Mucosa of rectum (tissue), 2 donors: ENCODE results near the gene HELZ.

Experiments
- H3K27ac ChIP-seq, 2 donors: one replicate each; pipeline ENCODE4 v1.7.0; 2013; ENCODE audit warnings: inconsistent platforms in 2 of 2, low read depth in 2 of 2, low read length in 2 of 2
- H3K27me3 ChIP-seq, 2 donors: one replicate each; pipeline ENCODE4 v1.7.0; 2013; ENCODE audit warnings: low read length in 2 of 2; ENCODE audit not compliant: control insufficient read depth in 2 of 2, insufficient read depth in 2 of 2
- H3K36me3 ChIP-seq, 2 donors: one replicate each; pipeline ENCODE4 v1.7.0; 2013; ENCODE audit warnings: low read length in 2 of 2; ENCODE audit not compliant: control insufficient read depth in 2 of 2, insufficient read depth in 2 of 2
- H3K4me1 ChIP-seq, 2 donors: one replicate each; pipeline ENCODE4 v1.7.0; 2013; ENCODE audit warnings: low read length in 2 of 2, mild to moderate bottlenecking in 1 of 2; ENCODE audit not compliant: control insufficient read depth in 2 of 2, insufficient read depth in 2 of 2
- H3K4me3 ChIP-seq, 2 donors: one replicate each; pipeline ENCODE4 v1.7.0; 2013; ENCODE audit warnings: low read length in 2 of 2
- H3K9ac ChIP-seq, 2 donors: one replicate each; pipeline ENCODE4 v1.7.0; 2013; ENCODE audit warnings: low read length in 2 of 2, low read depth in 1 of 2, mild to moderate bottlenecking in 1 of 2
- H3K9me3 ChIP-seq, 2 donors: one replicate each; pipeline ENCODE4 v1.7.0; 2013; ENCODE audit warnings: low read length in 2 of 2; ENCODE audit not compliant: control insufficient read depth in 2 of 2
- donor health status: healthy.
- donor health status: Normal muscosa, but diverticular disease.

The HELZ gene

DNA sequence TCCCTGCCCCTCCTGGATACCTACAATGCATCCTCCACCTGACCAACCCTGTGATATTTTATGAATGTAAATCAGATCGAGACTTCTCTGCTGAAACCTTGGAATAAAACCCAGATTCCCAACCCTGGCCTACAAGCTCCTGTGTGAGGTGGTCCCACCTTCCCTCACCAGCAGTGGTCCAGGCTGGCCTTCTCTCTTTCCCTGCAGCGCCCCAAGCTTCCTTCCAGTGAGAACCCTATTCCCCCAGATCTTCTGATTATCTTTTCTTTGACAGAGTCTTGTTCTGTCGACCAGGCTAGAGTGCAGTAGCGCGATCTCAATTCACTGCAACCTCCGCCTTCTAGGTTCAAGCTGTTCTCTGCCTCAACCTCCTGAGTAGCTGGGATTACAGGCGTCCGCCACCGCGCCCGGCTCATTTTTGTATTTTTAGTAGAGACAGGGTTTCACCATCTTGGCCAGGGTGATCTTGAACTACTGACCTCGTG is 2.5 kb upstream of the HELZ start:
- H3K4me3 ChIP-seq: peak overlapping the region in 1 of 2 donors; percentile 86
- H3K36me3 ChIP-seq: no peaks in the 10 kb centered on the region
- H3K9ac ChIP-seq: no peak overlapping the region
- no peaks in the 10 kb centered on the region for H3K9me3 ChIP-seq
- peaks cover 13 to 23% of the 10 kb centered on the region in 2 donors for H3K4me1 ChIP-seq
- H3K27me3 ChIP-seq: no peaks in the 10 kb centered on the region
- no peak overlapping the region for H3K27ac ChIP-seq

GRCh38 chr17:67246653-67247415 is 1.8 kb upstream of the HELZ start:
- Histone ChIP-seq H3K4me1 (peaks cover 13 to 23% of the 10 kb centered on the region in 2 donors), H3K9ac (peak overlapping the region; percentile 41 to 78), H3K27ac (peak overlapping the region; percentile 74 to 79), H3K27me3 (no peaks in the 10 kb centered on the region), H3K4me3 (peak overlapping the region; percentile 83 to 86), H3K36me3 (peaks cover 0 to 1% of the 10 kb centered on the region in 2 donors), H3K9me3 (no peaks in the 10 kb centered on the region)

DNA sequence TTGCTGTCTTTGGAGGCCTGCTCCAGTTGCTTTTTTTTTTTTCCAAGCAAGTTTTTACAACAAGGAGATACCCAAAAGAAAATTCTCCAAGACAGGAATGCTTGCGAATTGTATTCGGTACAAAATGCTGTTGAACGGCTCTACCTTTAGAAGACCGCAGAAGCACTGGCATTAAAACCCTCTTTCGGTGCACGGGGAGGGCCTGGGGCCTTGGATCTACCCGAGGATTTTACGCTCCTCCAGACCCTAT is 1.3 kb upstream of the HELZ start:
- Histone ChIP-seq H3K36me3 (peaks cover under 1 to 4% of the 10 kb centered on the region in 2 donors), H3K27ac (peak overlapping the region; percentile 74 to 79), H3K4me3 (peak overlapping the region; percentile 83 to 86), H3K9me3 (no peaks in the 10 kb centered on the region), H3K9ac (peak overlapping the region; percentile 41 to 78), H3K4me1 (peaks cover 13 to 23% of the 10 kb centered on the region in 2 donors), H3K27me3 (no peaks in the 10 kb centered on the region)

- Histone ChIP-seq H3K27me3 (no peaks in the 10 kb centered on the region), H3K9ac (peak overlapping the region; percentile 78 to 84)
Measured at GRCh38 chr17:67245694-67246402, 852 bp upstream of the HELZ start.

GRCh38 chr17:67244431-67245072 is 444 bp downstream of the HELZ start:
- Histone ChIP-seq H3K4me1 (peaks cover 15 to 23% of the 10 kb centered on the region in 2 donors), H3K36me3 (peaks cover 4 to 10% of the 10 kb centered on the region in 2 donors), H3K4me3 (peak overlapping the region; percentile 83 to 86), H3K27ac (peak overlapping the region; percentile 74 to 79), H3K9me3 (no peaks in the 10 kb centered on the region), H3K9ac (peak overlapping the region; percentile 68 to 78), H3K27me3 (no peaks in the 10 kb centered on the region)

More at GRCh38 chr17:67245694-67246402, 852 bp upstream of the HELZ start:
- Histone ChIP-seq H3K4me1 (peaks cover 15 to 23% of the 10 kb centered on the region in 2 donors), H3K36me3 (peaks cover 3 to 4% of the 10 kb centered on the region in 2 donors), H3K9me3 (no peaks in the 10 kb centered on the region), H3K27ac (peak overlapping the region; percentile 74 to 79), H3K4me3 (peak overlapping the region; percentile 83 to 86)

GRCh38 chr17:67243284-67243683 is 1.7 kb downstream of the HELZ start:
- Histone ChIP-seq H3K4me1 (peaks cover 15 to 23% of the 10 kb centered on the region in 2 donors), H3K27me3 (no peaks in the 10 kb centered on the region), H3K9ac (no peak overlapping the region), H3K9me3 (no peaks in the 10 kb centered on the region), H3K36me3 (peaks cover 11 to 19% of the 10 kb centered on the region in 2 donors), H3K4me3 (peak overlapping the region; percentile 83 to 86), H3K27ac (no peak overlapping the region)

DNA sequence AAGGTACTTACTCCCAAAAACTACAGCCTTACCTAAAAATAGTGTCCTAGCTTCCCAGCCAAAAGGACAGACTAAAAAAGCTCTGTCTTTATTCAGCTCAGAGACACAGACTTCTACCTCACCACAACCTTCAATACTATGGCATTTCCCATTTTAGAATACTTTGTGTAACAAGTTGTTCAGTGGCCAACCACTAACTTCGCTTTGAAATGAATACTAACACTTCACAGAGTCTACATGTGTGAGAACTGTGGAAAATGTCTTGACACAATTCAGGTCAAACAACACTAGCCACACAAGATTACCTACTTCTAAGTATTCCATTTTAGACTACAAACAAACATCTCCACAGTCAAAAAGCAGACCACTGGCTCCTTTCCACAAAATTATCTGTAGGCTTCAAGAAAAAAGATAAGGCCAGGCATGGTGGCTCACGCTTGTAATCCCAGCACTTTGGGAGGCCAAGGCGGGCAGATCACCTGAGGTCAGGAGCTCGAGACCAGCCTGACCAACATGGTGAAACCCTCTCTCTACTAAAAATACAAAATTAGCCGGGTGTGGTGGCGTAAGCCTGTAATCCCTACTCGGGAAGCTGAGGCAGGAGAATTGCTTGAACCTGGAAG is 3.2 kb downstream of the HELZ start:
- H3K4me3 ChIP-seq: no peak overlapping the region
- H3K27ac ChIP-seq: no peak overlapping the region
- no peak overlapping the region for H3K9ac ChIP-seq
- peaks cover 13 to 26% of the 10 kb centered on the region in 2 donors for H3K36me3 ChIP-seq
- H3K27me3 ChIP-seq: no peaks in the 10 kb centered on the region
- H3K4me1 ChIP-seq: peaks cover 13 to 18% of the 10 kb centered on the region in 2 donors
- no peaks in the 10 kb centered on the region for H3K9me3 ChIP-seq

DNA sequence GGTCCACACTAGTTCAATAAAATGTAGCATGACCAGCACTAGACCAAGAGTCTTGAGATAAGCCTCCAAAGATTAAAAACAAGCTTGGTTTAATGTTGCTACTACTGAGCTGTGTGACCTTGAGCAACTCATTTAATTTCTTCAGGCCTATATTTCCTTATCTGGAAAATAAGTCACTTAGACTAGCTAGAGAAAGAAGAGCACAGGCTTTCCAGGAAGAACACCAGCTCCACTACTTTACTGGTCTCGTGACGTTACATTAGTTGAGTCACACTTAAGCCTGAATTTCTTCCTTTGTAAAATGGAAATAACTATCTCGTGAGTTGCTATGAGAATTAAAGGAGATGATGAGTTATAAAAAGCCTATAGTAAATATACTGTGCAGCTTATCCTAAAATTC is 5.4 kb downstream of the HELZ start:
- Histone ChIP-seq H3K9ac (no peak overlapping the region), H3K36me3 (peaks cover 18 to 37% of the 10 kb centered on the region in 2 donors), H3K4me3 (no peak overlapping the region), H3K9me3 (no peaks in the 10 kb centered on the region), H3K27ac (no peak overlapping the region), H3K27me3 (no peaks in the 10 kb centered on the region), H3K4me1 (peaks cover 6 to 9% of the 10 kb centered on the region in 2 donors)

- H3K27ac ChIP-seq: no peak overlapping the region
- H3K4me3 ChIP-seq: no peak overlapping the region
Measured at GRCh38 chr17:67238991-67239390, 6.0 kb downstream of the HELZ start.

More at GRCh38 chr17:67238991-67239390, 6.0 kb downstream of the HELZ start:
- Histone ChIP-seq H3K9me3 (no peaks in the 10 kb centered on the region), H3K36me3 (peaks cover 19 to 37% of the 10 kb centered on the region in 2 donors), H3K27me3 (no peaks in the 10 kb centered on the region), H3K9ac (no peak overlapping the region), H3K4me1 (peaks cover 6% of the 10 kb centered on the region in 2 donors)
